TTC549 (cell line): Measurements from ENCODE around the gene USH2A.

Experiments used
- FAIRE-seq: peaks from 2 replicates; lab custom pipeline; 2012; peaks lifted over from hg19 to GRCh38; lab: Jason Lieb, UNC

Gene USH2A

GRCh38 chr1:215704089-215704860 is 719.0 kb downstream of the USH2A start:
- no peak for FAIRE-seq

GRCh38 chr1:215682232-215682631 is 741.0 kb downstream of the USH2A start:
- no peak for FAIRE-seq

- no peak for FAIRE-seq
Measured at GRCh38 chr1:215681041-215681440, 742.2 kb downstream of the USH2A start.

- no peak for FAIRE-seq
Measured at GRCh38 chr1:215679231-215679630, 744.0 kb downstream of the USH2A start.

GRCh38 chr1:215677112-215677511 is 746.1 kb downstream of the USH2A start:
- FAIRE-seq = no peak

GRCh38 chr1:215673943-215674342 is 749.3 kb downstream of the USH2A start:
- no peak for FAIRE-seq

- no peak for FAIRE-seq
Measured at GRCh38 chr1:215672482-215672881, 750.8 kb downstream of the USH2A start.

GRCh38 chr1:215669806-215670491 is 753.3 kb downstream of the USH2A start:
- no peak for FAIRE-seq

GRCh38 chr1:215667761-215668160 is 755.5 kb downstream of the USH2A start:
- FAIRE-seq = no peak

GRCh38 chr1:215665215-215665614 is 758.0 kb downstream of the USH2A start:
- no peak for FAIRE-seq

- no peak for FAIRE-seq
Measured at GRCh38 chr1:215661033-215661432, 762.2 kb downstream of the USH2A start.

GRCh38 chr1:215660259-215660658 is 763.0 kb downstream of the USH2A start:
- no peak for FAIRE-seq

GRCh38 chr1:215657047-215657446 is 766.2 kb downstream of the USH2A start:
- FAIRE-seq = no peak

- no peak for FAIRE-seq
Measured at GRCh38 chr1:215652371-215652770, 770.9 kb downstream of the USH2A start.

GRCh38 chr1:215651867-215652266 is 771.4 kb downstream of the USH2A start:
- no peak for FAIRE-seq

- FAIRE-seq = no peak
Measured at GRCh38 chr1:215650446-215651149, 772.6 kb downstream of the USH2A start.

- no peak for FAIRE-seq
Measured at GRCh38 chr1:215648957-215649356, 774.3 kb downstream of the USH2A start.

GRCh38 chr1:215647738-215648137 is 775.5 kb downstream of the USH2A start:
- no peak for FAIRE-seq

GRCh38 chr1:215645861-215646260 is 777.4 kb downstream of the USH2A start:
- FAIRE-seq = no peak

- no peak for FAIRE-seq
Measured at GRCh38 chr1:215645182-215645581, 778.1 kb downstream of the USH2A start.

GRCh38 chr1:215643592-215644321 is 779.5 kb downstream of the USH2A start:
- FAIRE-seq = no peak

GRCh38 chr1:215640429-215641148 is 782.7 kb downstream of the USH2A start:
- FAIRE-seq = no peak
